HTR-8/SVneo (cell line): ENCODE data around the gene NAGLU.

Experiments used
- DNase-seq: peaks from one replicate; pipeline ENCODE4 v3.0.0; 2011; ENCODE audit warnings: low spot score, mixed read lengths; ENCODE audit not compliant: insufficient read length
- FAIRE-seq: peaks from 2 replicates; lab custom pipeline; 2011; peaks lifted over from hg19 to GRCh38; lab: Jason Lieb, UNC

The NAGLU gene

GRCh38 chr17:42561897-42562387, 25.9 kb downstream of the NAGLU start, which contains the start of gene COASY:
Gene COASY (plus strand): TSS chr17:42562148. CDS start chr17:42562623, 475 bp downstream.
- FAIRE-seq (peak; percentile 87), DNase-seq (peak; percentile 100)

DNA sequence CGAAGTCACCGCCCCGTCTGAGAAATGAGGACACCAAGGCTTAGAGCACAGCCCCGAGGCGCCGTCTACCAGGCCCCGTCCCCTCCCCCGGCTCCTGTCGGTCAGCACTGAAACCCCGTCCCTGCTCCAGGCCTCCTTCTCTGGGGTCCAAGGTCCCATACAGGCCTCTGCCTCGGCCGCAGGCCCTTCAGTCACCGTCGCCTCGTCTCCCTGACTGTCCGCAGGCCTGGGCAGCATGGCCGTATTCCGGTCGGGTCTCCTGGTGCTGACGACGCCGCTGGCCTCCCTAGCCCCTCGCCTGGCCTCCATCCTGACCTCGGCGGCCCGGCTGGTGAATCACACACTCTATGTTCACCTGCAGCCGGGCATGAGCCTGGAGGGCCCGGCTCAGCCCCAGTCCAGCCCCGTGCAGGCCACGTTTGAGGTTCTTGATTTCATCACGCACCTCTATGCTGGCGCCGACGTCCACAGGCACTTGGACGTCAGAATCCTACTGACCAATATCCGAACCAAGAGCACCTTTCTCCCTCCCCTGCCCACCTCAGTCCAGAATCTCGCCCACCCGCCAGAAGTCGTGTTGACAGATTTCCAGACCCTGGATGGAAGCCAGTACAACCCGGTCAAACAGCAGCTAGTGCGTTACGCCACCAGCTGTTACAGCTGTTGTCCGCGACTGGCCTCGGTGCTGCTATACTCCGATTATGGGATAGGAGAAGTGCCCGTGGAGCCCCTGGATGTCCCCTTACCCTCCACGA, 26.5 kb downstream of the NAGLU start:
- DNase-seq, result peak; percentile 41
- FAIRE-seq, result no peak

- FAIRE-seq, result peak; percentile 49
- DNase-seq, result no peak
Observed at GRCh38 chr17:42563143-42563509, 27.1 kb downstream of the NAGLU start.

GRCh38 chr17:42563543-42563942, 27.5 kb downstream of the NAGLU start:
- FAIRE-seq (no peak), DNase-seq (no peak)

DNA sequence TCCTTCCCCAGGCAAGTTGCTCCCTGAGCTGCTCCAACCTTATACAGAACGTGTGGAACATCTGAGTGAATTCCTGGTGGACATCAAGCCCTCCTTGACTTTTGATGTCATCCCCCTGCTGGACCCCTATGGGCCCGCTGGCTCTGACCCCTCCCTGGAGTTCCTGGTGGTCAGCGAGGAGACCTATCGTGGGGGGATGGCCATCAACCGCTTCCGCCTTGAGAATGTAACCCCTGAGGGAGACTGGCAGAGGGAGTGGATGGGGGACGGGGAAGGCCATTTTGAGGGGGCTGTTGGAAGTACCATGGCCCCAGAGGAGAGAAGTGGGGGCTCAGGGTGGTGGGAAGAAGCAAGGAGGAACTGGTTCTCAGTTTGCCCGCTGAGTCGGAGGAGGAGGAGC, 27.9 kb downstream of the NAGLU start:
- FAIRE-seq, result no peak
- DNase-seq, result no peak

DNA sequence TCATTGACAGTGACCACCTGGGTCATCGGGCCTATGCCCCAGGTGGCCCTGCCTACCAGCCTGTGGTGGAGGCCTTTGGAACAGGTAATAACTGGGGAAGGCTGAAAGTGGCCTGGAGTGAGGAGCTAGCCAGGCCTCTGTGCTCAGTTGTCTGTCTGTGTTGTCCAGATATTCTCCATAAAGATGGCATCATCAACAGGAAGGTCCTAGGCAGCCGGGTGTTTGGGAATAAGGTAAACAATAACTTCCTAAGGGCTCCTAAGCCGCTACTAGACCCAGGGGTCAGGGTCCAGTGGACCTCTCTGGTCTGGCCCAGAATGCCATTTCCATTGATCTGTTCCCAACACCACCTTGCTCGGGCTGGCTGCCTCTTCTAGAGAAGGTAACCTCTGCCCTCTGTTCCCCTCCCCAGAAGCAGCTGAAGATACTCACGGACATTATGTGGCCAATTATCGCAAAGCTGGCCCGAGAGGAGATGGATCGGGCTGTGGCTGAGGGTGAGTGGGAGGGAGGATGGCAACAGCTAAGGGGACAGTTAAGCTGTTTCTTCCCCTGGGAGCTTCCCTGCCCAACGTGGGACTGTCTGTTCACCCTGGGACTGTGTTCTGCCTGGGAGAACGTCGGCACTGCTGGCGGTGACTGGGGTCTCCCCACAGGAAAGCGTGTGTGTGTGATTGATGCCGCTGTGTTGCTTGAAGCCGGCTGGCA, 28.9 kb downstream of the NAGLU start:
- peak; percentile 44 for FAIRE-seq

DNA sequence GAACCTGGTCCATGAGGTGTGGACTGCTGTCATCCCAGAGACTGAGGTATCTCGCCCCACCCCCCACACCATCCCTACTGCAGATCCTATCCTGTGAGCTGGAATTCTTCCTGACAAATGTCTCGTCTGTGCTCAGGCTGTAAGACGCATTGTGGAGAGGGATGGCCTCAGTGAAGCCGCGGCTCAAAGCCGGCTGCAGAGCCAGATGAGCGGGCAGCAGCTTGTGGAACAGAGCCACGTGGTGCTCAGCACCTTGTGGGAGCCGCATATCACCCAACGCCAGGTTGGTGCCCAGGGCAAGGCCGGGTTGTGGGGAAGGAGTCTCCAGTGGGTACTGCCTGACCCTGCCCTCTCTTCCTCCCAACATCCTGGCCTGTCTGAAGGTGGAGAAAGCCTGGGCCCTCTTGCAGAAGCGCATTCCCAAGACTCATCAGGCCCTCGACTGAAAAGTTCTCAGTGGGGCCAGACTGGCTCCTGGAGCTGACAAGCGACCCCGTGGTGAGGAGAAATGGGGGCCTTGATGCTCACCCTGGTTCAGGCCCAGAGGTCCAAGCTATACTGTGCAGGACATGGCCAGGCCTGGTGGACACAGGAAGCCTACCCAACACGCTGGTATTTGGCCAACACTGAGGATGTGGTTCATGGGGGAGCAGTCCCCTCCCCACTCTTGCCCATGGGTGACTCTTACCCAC, 29.6 kb downstream of the NAGLU start:
- no peak for DNase-seq
- FAIRE-seq, result peak; percentile 58

More for the DNA sequence above, 28.9 kb downstream of the NAGLU start:
- DNase-seq, result no peak

DNA sequence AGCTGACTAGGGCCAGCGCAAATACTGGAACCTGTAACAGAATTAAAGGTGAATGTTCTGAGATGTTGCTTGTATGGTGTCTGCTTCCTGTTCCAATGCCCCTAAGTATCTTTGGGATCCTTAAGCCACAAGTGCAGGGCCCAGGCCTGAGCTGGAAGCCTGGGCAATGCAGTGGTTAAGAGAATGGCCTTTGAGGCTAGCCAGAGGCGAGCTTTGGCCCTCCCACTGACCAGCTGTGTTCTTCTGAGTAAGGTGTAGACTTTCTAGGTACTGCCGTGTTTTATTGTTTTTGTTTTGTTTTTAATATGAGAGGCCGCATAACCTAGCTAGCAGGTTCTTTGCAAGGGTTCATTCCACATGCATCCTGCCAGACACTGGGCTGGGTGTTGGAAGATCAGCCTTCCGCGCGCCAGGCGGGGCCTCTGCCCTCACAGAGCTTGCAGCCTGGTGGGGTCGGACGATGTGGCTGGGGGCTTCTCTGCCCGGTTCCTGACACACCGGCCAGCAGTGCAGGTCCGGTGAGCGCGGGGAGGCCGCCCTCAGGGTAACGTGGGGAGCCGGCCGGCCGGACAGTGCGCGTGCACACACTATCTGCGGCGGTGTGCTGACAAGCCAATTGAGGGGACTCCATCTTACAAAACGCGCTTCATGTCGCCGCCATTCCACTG, 30.3 kb downstream of the NAGLU start:
- DNase-seq, result no peak
- no peak for FAIRE-seq

DNA sequence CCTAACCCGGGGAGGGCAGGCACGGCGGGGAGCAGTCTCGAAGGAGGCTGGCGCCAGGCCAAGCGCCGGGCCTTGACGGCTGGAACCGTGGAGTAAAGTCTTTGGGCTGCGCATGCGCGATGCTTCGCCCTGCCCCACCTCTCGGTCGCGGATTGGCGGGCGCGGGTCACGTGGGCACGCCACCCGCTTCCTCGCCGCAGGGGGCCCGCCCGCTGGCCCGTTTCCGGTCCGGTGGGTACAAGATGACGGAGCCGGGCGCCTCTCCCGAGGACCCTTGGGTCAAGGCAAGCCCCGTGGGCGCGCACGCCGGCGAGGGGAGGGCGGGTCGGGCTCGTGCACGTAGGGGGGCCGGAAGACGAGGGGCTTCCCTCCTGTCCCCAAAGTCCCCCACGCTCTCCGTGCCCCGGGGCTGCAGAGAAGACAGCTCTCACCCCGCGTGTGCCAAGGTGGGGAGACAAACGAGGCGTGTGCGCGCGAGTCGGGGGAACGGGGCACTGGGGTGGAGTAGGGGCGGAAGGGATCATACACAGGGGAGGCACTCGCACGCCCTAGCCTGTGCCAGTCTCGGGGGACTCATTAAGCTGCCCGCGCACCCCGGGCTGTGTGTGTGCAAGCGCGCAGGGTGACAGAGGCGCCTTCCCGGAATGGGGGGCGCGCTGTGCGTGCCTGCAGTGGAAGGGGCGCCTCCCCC, 31.0 kb downstream of the NAGLU start, which contains the start of gene MLX:
Gene MLX, plus strand, starts transcription at position 218 of the 691 bp plus-strand sequence. Its CDS starts 25 bp downstream, at position 243.
- DNase-seq (peak; percentile 100), FAIRE-seq (peak; percentile 99)

- DNase-seq (no peak), FAIRE-seq (peak; percentile 60)
Observed at GRCh38 chr17:42568341-42569111, 32.5 kb downstream of the NAGLU start.

DNA sequence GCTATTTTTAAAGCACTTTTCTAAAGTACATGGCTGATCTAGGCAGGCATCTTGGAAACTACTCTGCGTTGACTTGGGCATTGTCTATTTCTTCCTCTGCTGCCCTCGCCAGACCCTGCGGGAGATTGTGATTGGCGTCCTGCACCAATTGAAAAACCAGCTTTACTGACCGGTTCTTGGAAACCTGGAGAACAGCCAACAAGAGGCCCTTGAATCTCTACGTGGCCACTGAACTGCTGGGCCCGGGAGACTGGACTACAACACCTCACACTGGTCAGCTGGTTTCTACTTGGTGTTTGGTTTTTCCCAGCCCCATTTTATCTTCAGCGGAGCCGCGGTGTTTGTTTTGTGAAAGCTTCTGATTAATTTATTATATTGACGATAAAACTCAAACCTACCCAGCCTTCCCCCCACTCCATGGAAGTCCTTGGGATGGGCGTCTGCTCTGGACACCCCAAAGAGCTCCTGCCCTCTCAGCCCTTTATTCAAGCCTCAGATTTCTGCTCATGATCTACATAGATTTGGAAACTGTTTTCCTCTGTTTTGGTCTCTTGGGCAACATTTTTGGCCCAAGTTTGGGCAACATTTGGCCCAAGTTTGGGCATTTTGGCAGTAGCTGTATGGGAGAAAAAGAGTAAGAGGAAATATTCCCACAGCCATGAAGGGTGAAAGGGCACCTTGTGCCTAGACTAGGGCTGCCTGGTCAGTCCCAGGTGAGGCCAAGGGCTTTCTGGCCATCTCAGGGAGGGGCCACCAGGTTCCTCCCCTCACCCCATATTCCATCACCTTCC, 35.6 kb downstream of the NAGLU start:
- FAIRE-seq (no peak), DNase-seq (no peak)

GRCh38 chr17:42573095-42573494, 37.1 kb downstream of the NAGLU start:
- no peak for DNase-seq
- FAIRE-seq, result no peak

DNA sequence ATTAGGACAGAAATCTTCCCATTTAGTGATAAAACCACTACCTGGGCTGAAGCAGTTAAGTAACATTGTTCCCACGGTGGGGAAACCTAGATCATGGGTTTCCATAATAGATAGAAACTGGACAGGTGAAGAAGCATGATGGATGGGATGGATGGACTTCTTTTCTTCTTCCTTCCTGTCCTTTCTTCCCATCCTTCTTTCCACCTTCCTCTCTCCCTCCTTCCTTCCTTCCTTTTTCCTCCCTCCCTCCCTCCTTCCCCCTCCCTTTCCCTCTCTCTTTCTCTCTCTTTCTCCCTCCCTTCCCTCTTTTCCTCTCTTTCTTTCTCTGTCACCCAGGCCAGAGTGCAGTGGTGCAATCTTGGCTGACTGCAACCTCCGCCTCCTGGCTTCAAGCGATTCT, 38.4 kb downstream of the NAGLU start:
- DNase-seq (no peak), FAIRE-seq (no peak)

GRCh38 chr17:42577140-42577531, 41.1 kb downstream of the NAGLU start:
- DNase-seq, result peak; percentile 40
- FAIRE-seq, result peak; percentile 9

GRCh38 chr17:42577532-42578281, 41.7 kb downstream of the NAGLU start, which contains the start of gene PSMC3IP:
Gene PSMC3IP (minus strand): TSS chr17:42577729. CDS start chr17:42577686, 43 bp downstream.
- FAIRE-seq (peak; percentile 78), DNase-seq (peak; percentile 98)

DNA sequence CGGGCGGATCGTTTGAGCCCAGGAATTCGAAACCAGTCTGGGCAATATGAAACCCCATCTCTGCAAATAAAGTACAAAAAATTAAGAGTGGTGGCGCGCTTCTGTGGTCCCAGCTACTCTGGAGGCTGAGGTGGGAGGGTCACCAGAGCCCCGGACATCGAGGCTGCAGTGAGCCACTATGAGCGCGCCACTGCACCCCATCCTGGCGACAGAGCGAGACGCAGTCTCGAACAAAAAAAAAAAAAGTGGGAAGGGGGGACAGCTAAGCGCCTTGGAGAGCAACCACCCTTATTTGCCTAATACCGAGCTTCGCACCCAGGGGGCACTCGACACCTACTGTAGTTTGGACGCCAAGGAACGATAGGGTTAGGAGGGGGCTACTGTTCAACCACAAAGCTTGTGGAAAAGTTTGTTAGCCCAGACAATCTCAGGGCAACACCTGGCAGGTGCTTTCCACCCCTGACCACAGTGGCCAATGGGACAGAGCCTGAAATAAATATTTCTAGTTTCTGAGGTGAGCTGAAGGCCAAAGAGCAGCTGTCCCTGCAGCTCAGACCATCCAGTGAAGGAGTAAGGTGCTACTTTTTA, 42.3 kb downstream of the NAGLU start:
- DNase-seq (peak; percentile 94), FAIRE-seq (no peak)
